Panc1 (cell line): ENCODE measurements around the gene NUBP2. TPM values are rescaled to one million over a fixed set of nuclear protein-coding genes. Genes with fewer than 3 reads are reported as not detected.

Experiments used
- ATAC-seq: fragments of 200-7000 bp; cut with Tn5 transposase; 2 replicates; pipeline ENCODE4 v1.9.1; 2020; ENCODE audit warnings: mild to moderate bottlenecking, moderate library complexity
- BruUV-seq: library from RNA; stranded (reverse); fragments of 400-500 nt; replicated peaks from 2 replicates; lab custom pipeline; 2021; lab: Mats Ljungman, UMichigan
- CTCF ChIA-PET: fragments of 300-600 bp; sonication (Branson Sonifier 250); formaldehyde crosslinking; loops from one replicate; lab custom pipeline; 2022; ENCODE audit warnings: antibody characterized with exemption; lab: Charles Lee
- POLR2A ChIA-PET: fragments of 300-600 bp; sonication (Branson Sonifier 250); formaldehyde crosslinking; loops from one replicate; lab custom pipeline; 2022; ENCODE audit warnings: antibody characterized with exemption; lab: Charles Lee
- DNase-seq: peaks from one replicate; pipeline ENCODE4 v3.0.0-alpha.2; 2010; ENCODE audit warnings: low read depth, low spot score
- H3K27ac ChIP-seq: 2 replicates; pipeline ENCODE4 v1.5.1; 2011; ENCODE audit warnings: mild to moderate bottlenecking, low read length, inconsistent platforms
- H3K27me3 ChIP-seq: fragments of 200-500 bp; sonication (Bioruptor generic); 2 replicates; pipeline ENCODE4 v1.6.0; 2014; ENCODE audit warnings: low read length, inconsistent platforms; ENCODE audit not compliant: control insufficient read depth, insufficient read depth
- H3K36me3 ChIP-seq: fragments of 200-500 bp; sonication (Bioruptor generic); 2 replicates; pipeline ENCODE4 v1.5.1; 2014; ENCODE audit warnings: inconsistent platforms, mild to moderate bottlenecking, low read length, moderate library complexity; ENCODE audit not compliant: control insufficient read depth, insufficient read depth
- H3K4me1 ChIP-seq: 2 replicates; pipeline ENCODE4 v1.5.1; 2011; ENCODE audit warnings: inconsistent platforms, mild to moderate bottlenecking, low read length, moderate library complexity; ENCODE audit not compliant: control insufficient read depth, insufficient read depth
- H3K4me3 ChIP-seq, 2 experiments: 2 replicates each; pipeline ENCODE4 v1.5.1; 2011 to 2012; ENCODE audit warnings: low read depth in 2 of 2, low read length in 2 of 2, mild to moderate bottlenecking in 2 of 2, inconsistent platforms in 1 of 2, moderate library complexity in 1 of 2
- H3K9me3 ChIP-seq: fragments of 200-500 bp; sonication (Bioruptor generic); 2 replicates; pipeline ENCODE4 v1.5.1; 2014; ENCODE audit warnings: low read depth, mild to moderate bottlenecking, inconsistent platforms, low read length, moderate library complexity; ENCODE audit not compliant: control insufficient read depth, insufficient read depth
- POLR2AphosphoS5 ChIP-seq: IDR thresholded peaks from 2 replicates; pipeline ENCODE4 v1.6.1; 2012; ENCODE audit warnings: mild to moderate bottlenecking, low read depth, low read length, moderate library complexity
- SIN3A ChIP-seq: IDR thresholded peaks from 2 replicates; pipeline ENCODE4 v1.6.1; 2012; ENCODE audit warnings: low read depth, mild to moderate bottlenecking, low read length, moderate library complexity, borderline replicate concordance; ENCODE audit not compliant: insufficient read depth
- TCF7L2 ChIP-seq: IDR thresholded peaks from 2 replicates; pipeline ENCODE4 v1.6.1; 2011; ENCODE audit warnings: mild to moderate bottlenecking, low read depth, low read length, inconsistent platforms
- in situ Hi-C: cut with HindIII; loops from 2 replicates; pipeline ENCODE4 v1.10.0; 2016; ENCODE audit warnings: low sequenced_read_pairs, low pct_unique_long_range_greater_than_20kb
- intact Hi-C: fragments of 100-400 bp; cut with micrococcal nuclease; formaldehyde crosslinking; loops from one replicate; pipeline ENCODE4 v1.10.0; 2022; ENCODE audit not compliant: unreplicated experiment
- total RNA-seq: library from RNA; stranded (reverse); gene quantifications from one replicate; pipeline ENCODE4 v1.2.1, GENCODE V29; 2021; ENCODE audit not compliant: unreplicated experiment
- TF ChIP-seq, protein P1 (sequence below): fragments of 450-650 bp; IDR thresholded peaks from 2 replicates; pipeline ENCODE4 v1.5.1; 2017; ENCODE audit warnings: mild to moderate bottlenecking
- TF ChIP-seq, protein P2 (sequence below), 2 experiments: IDR thresholded peaks; 2 replicates each; pipeline ENCODE4 v1.6.1; 2011 to 2012; ENCODE audit warnings: low read depth in 2 of 2, control low read depth in 1 of 2, low read length in 1 of 2, mild to moderate bottlenecking in 1 of 2, moderate library complexity in 1 of 2; ENCODE audit not compliant: insufficient read depth in 1 of 2

Gene NUBP2
- total RNA-seq, 1 experiment from 2014 or later: 85.8 TPM

DNA sequence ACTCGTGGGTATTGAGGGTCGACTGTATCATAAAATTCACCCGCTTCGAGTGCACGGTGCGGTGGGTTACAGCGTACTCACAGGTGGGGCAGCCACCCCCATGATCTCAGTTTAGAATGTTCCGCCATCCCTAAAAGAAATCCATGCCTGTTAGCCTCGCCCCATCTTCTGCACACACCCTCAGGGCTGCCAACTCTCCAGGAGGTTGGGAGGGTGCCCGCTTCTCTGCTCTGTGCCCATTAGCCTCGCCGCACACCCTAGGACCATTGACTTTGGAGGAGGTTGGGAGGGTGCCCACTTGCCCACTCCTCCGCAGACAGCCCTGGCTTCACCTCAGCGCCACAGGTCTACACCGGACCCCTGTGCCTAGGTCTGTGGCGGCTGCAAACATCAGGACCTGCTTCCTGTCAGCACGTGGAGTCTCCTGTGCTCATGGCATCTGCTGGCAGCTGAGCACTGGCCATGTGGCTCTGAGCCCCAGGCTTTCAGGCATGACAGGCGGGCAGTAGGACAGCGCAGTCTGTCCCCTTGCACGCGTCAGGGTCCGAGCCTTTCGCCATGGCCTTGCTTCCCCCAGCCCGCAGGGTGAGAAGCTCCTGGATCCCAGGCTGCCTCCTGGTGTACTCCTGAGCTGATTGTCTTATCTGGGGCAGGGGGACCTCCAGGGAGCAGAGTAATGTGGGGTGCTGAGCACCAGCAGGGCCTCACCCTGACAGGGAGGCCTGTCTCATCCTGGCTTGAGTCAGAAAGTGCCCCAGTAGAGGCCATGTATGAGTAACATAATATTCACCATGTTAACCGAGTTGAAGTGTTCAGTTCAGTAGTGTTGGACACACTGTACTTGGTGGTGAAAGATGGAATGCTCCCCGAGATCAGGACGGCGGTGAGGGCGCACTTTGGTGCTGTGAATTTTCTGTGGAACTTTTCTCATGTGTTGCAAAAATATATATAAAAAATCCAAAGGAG lies 33.3 kb upstream of the NUBP2 start:
- intact Hi-C loops: no loop called here
- no peak overlapping the region for H3K27ac ChIP-seq
- H3K36me3 ChIP-seq: peaks cover 3% of the 10 kb centered on the region; the same call in 1 of the 2 replicates
- ATAC-seq (no peak), DNase-seq (no peak)
- BruUV-seq: no TSS peak
- H3K9me3 ChIP-seq: no peaks in the 10 kb centered on the region
- H3K4me3 ChIP-seq: no peak overlapping the region
- no peaks in the 10 kb centered on the region for H3K27me3 ChIP-seq
- H3K4me1 ChIP-seq: no peaks in the 10 kb centered on the region
- TF ChIP-seq, protein P1, sequence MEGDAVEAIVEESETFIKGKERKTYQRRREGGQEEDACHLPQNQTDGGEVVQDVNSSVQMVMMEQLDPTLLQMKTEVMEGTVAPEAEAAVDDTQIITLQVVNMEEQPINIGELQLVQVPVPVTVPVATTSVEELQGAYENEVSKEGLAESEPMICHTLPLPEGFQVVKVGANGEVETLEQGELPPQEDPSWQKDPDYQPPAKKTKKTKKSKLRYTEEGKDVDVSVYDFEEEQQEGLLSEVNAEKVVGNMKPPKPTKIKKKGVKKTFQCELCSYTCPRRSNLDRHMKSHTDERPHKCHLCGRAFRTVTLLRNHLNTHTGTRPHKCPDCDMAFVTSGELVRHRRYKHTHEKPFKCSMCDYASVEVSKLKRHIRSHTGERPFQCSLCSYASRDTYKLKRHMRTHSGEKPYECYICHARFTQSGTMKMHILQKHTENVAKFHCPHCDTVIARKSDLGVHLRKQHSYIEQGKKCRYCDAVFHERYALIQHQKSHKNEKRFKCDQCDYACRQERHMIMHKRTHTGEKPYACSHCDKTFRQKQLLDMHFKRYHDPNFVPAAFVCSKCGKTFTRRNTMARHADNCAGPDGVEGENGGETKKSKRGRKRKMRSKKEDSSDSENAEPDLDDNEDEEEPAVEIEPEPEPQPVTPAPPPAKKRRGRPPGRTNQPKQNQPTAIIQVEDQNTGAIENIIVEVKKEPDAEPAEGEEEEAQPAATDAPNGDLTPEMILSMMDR: no peak
- TF ChIP-seq SIN3A (no peak), TCF7L2 (no peak), POLR2AphosphoS5 (no peak)
- TF ChIP-seq, protein P2, sequence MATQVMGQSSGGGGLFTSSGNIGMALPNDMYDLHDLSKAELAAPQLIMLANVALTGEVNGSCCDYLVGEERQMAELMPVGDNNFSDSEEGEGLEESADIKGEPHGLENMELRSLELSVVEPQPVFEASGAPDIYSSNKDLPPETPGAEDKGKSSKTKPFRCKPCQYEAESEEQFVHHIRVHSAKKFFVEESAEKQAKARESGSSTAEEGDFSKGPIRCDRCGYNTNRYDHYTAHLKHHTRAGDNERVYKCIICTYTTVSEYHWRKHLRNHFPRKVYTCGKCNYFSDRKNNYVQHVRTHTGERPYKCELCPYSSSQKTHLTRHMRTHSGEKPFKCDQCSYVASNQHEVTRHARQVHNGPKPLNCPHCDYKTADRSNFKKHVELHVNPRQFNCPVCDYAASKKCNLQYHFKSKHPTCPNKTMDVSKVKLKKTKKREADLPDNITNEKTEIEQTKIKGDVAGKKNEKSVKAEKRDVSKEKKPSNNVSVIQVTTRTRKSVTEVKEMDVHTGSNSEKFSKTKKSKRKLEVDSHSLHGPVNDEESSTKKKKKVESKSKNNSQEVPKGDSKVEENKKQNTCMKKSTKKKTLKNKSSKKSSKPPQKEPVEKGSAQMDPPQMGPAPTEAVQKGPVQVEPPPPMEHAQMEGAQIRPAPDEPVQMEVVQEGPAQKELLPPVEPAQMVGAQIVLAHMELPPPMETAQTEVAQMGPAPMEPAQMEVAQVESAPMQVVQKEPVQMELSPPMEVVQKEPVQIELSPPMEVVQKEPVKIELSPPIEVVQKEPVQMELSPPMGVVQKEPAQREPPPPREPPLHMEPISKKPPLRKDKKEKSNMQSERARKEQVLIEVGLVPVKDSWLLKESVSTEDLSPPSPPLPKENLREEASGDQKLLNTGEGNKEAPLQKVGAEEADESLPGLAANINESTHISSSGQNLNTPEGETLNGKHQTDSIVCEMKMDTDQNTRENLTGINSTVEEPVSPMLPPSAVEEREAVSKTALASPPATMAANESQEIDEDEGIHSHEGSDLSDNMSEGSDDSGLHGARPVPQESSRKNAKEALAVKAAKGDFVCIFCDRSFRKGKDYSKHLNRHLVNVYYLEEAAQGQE (IDR thresholded peaks at IDR 0.05; ENCODE audit: insufficient read depth in 1 of 2, low read depth in 2 of 2, low read length in 1 of 2): no peak
- in situ Hi-C loops: no loop called here
- ChIA-PET POLR2A (no interaction called here), CTCF (interaction anchor here (0.7 kb wide), 3 partner anchors 25 to 44 kb away, joined by 3 to 4 read pairs (median 4); no protein-coding TSS in a partner anchor)

DNA sequence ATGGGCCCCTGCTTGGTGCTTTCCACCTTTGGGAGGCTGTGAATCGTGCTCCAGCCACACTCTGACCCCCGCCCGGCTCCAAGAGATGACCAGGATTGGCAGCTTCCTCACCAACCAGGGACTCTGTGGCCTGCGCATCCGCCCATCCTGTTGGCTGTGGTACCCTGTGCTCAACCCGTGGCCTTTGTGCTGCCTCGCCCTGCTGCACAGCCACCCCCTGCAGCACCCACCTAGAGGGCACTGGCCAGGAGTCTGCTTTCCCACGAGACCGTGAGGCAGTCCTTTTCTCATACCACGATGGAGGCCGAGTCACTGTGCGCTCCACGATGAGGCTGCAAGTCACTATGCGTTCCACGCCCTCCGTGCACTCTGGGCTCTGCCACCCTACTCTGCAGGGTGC lies 30.8 kb upstream of the NUBP2 start:
- no peak overlapping the region for H3K27ac ChIP-seq
- no peaks in the 10 kb centered on the region for H3K9me3 ChIP-seq
- TF ChIP-seq, protein P1: no peak
- no peak for TF ChIP-seq SIN3A
- no peak for TF ChIP-seq POLR2AphosphoS5
- TF ChIP-seq, protein P2 (IDR thresholded peaks at IDR 0.05; ENCODE audit: insufficient read depth in 1 of 2, low read depth in 2 of 2, low read length in 1 of 2): no peak
- TF ChIP-seq TCF7L2: no peak
- H3K36me3 ChIP-seq: peaks cover 3% of the 10 kb centered on the region; the same call in 1 of the 2 replicates
- CTCF ChIA-PET: no interaction called here
- H3K27me3 ChIP-seq: no peaks in the 10 kb centered on the region
- BruUV-seq: no TSS peak
- DNase-seq (no peak), ATAC-seq (no peak; the same call in 1 of the 2 replicates)
- POLR2A ChIA-PET: no interaction called here
- in situ Hi-C loops (no loop called here), intact Hi-C loops (no loop called here)
- no peaks in the 10 kb centered on the region for H3K4me1 ChIP-seq
- no peak overlapping the region for H3K4me3 ChIP-seq
